Upper lobe of left lung (tissue), 4 donors: Measurements from ENCODE around the gene HSFX2.
"Not testable (repeated sequence)": the region's sequence is repeated elsewhere in the genome, so short reads cannot be mapped to it uniquely, and the experiment has no call there.

ENCODE experiments used
- EP300 ChIP-seq, 4 donors: sonication (generic); formaldehyde crosslinking; IDR thresholded peaks; one replicate each; pipeline ENCODE4 v1.5.1; 2017; ENCODE audit warnings: antibody characterized with exemption in 4 of 4, control low read depth in 2 of 4
- POLR2AphosphoS5 ChIP-seq, 2 donors: sonication (generic); formaldehyde crosslinking; IDR thresholded peaks; one replicate each; pipeline ENCODE4 v1.5.1; 2017; ENCODE audit warnings: antibody characterized with exemption in 2 of 2
- TF ChIP-seq, protein P1 (sequence below), 6 experiments: fragments of 450-650 bp in 4 of 6; fragments of 200-600 bp in 2 of 6; sonication (generic) in 2 of 6; IDR thresholded peaks; one replicate each; pipeline ENCODE4 v1.5.1; 2016 to 2019; ENCODE audit warnings: antibody characterized with exemption in 6 of 6

DNA sequence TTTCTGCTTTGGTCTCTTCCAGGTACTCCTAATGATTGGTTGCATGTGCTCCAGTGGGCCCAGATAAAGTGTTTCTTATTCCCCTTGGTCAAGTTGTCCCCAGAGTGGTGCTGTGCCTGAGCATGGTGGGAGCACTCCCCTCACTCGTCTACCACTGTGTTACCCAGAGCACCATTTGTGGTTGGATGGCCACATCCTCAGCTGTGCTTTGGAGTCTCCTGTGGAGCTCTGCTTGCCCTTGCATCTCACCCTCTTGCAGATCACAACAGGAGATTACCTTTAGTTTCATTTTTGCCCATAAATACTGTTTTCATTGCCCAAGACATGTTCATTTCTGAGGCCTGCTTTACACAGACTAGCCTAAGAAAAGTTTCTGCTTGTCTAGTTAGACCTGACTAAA is 44.7 kb downstream of the HSFX2 start:
- TF ChIP-seq EP300, POLR2AphosphoS5 (IDR thresholded peaks at IDR 0.05): not testable (repeated sequence)
- TF ChIP-seq, protein P1, sequence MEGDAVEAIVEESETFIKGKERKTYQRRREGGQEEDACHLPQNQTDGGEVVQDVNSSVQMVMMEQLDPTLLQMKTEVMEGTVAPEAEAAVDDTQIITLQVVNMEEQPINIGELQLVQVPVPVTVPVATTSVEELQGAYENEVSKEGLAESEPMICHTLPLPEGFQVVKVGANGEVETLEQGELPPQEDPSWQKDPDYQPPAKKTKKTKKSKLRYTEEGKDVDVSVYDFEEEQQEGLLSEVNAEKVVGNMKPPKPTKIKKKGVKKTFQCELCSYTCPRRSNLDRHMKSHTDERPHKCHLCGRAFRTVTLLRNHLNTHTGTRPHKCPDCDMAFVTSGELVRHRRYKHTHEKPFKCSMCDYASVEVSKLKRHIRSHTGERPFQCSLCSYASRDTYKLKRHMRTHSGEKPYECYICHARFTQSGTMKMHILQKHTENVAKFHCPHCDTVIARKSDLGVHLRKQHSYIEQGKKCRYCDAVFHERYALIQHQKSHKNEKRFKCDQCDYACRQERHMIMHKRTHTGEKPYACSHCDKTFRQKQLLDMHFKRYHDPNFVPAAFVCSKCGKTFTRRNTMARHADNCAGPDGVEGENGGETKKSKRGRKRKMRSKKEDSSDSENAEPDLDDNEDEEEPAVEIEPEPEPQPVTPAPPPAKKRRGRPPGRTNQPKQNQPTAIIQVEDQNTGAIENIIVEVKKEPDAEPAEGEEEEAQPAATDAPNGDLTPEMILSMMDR (IDR thresholded peaks at IDR 0.05) = not testable (repeated sequence)
